ENCODE data around the gene SRSF7. TPM values are rescaled to one million over a fixed set of nuclear protein-coding genes. Genes with fewer than 3 reads are reported as not detected.

The SRSF7 gene
- total and polyA plus RNA-seq, 9 of the 15 experiments (the other 6 are each of a cell fraction or from before 2014, with no cell fraction given) = 219 to 726 (median 375) TPM

DNA sequence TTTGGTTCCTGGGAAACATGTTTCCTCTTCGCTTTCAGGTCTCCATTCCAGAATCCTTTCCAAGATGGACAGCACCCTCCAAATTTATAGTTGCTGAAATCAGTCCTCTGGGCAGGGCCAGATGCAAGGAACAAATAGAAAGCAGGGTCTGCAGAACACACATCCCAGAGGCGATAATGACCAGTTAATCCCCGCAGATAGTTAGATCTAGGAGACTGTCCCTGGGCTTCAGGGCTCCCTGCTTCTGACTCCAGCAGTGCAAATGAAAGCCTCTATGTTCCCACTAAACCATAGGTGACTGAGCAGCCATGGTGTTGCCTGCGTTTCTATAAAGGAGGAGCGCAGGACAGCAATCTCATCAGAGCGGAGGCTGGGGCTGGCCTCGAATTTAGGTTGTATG, 38.7 kb downstream of the SRSF7 start:
- ChIA-PET POLR2A (interaction anchor here (0.7 kb wide), 1 partner anchor 58 kb away, joined by 3 read pairs; no protein-coding TSS in a partner anchor), CTCF (ENCODE audit: low intra/inter-chr PET ratio) (no interaction called here)
- Histone ChIP-seq H3K79me2 (ENCODE audit: control insufficient read depth, insufficient read depth, low read length) (no peaks in the 10 kb centered on the region), H4K20me1 (replicated peaks; ENCODE audit: control insufficient read depth, insufficient read depth, low read length) (no peaks in the 10 kb centered on the region), H3K36me3 (ENCODE audit: control insufficient read depth, insufficient read depth, low read length) (no peaks in the 10 kb centered on the region; the same call in 2 of the 3 replicates), H3K27me3 (ENCODE audit: control insufficient read depth in 2 of 2, insufficient read depth in 2 of 2, low read length in 2 of 2) (no peaks in the 10 kb centered on the region), H3K9me1 (ENCODE audit: control insufficient read depth, insufficient read depth, low read length) (no peaks in the 10 kb centered on the region), H3K9ac (ENCODE audit: insufficient read depth in 1 of 2, low read depth in 2 of 2, low read length in 2 of 2) (no peak overlapping the region), H3K27ac (ENCODE audit: extremely low read depth, low read depth, low read length) (no peak overlapping the region), H2AFZ (ENCODE audit: low read depth, low read length) (no peak overlapping the region), H3K4me1 (replicated peaks in 1 of 2; ENCODE audit: control insufficient read depth in 2 of 2, insufficient read depth in 2 of 2, low read length in 2 of 2) (peaks cover 0 to 4% of the 10 kb centered on the region in 2 experiments; a peak in 2 of 5 replicates), H3K4me3 (no peak overlapping the region), H3K9me3 (replicated peaks; ENCODE audit: control insufficient read depth, insufficient read depth, low read depth, low read length) (no peaks in the 10 kb centered on the region), H3K4me2 (ENCODE audit: insufficient read depth, low read length) (no peak overlapping the region)
- BruUV-seq (replicated peaks) = no TSS peak
- ATAC-seq = no peak; the same call in 2 of the 3 replicates
- in situ Hi-C loops (cut with MboI) (loop anchor here (5.0 kb wide), 1 partner anchor 40 kb away; no protein-coding TSS in a partner anchor), intact Hi-C loops (cut with micrococcal nuclease) (no loop called here)
- no peak for TF ChIP-seq ZFP36 (IDR thresholded peaks at IDR 0.05; ENCODE audit: low read depth, low read length, partially characterized antibody)
- TF ChIP-seq ZFP30 (CRISPR knock-in tag; IDR thresholded peaks at IDR 0.05; ENCODE audit: borderline replicate concordance) = no peak
- TF ChIP-seq CEBPG (CRISPR knock-in tag; IDR thresholded peaks at IDR 0.05) = no peak
- no peak for TF ChIP-seq CEBPG (tag; conservative IDR thresholded peaks at IDR 0.05 in 1 of 2, IDR thresholded peaks at IDR 0.05 in 1 of 2)
- TF ChIP-seq HDAC2 (IDR thresholded peaks at IDR 0.05) = no peak
- no peak for TF ChIP-seq NRF1 (conservative IDR thresholded peaks at IDR 0.05 in 1 of 2, IDR thresholded peaks at IDR 0.05 in 1 of 2)
- no peak for TF ChIP-seq ZEB2 (IDR thresholded peaks at IDR 0.05)
- TF ChIP-seq XRCC4 (IDR thresholded peaks at IDR 0.05; ENCODE audit: extremely low read depth, insufficient read depth, insufficient read length) = no peak
- TF ChIP-seq, protein P1, sequence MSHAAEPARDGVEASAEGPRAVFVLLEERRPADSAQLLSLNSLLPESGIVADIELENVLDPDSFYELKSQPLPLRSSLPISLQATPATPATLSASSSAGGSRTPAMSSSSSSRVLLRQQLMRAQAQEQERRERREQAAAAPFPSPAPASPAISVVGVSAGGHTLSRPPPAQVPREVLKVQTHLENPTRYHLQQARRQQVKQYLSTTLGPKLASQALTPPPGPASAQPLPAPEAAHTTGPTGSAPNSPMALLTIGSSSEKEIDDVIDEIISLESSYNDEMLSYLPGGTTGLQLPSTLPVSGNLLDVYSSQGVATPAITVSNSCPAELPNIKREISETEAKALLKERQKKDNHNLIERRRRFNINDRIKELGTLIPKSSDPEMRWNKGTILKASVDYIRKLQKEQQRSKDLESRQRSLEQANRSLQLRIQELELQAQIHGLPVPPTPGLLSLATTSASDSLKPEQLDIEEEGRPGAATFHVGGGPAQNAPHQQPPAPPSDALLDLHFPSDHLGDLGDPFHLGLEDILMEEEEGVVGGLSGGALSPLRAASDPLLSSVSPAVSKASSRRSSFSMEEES (CRISPR knock-in tag; IDR thresholded peaks at IDR 0.05) = no peak
- no peak for TF ChIP-seq MECOM (CRISPR knock-in tag; IDR thresholded peaks at IDR 0.05)
- TF ChIP-seq MCM5 (IDR thresholded peaks at IDR 0.05; ENCODE audit: low read depth) = no peak
- no peak for TF ChIP-seq ZKSCAN3 (CRISPR knock-in tag; IDR thresholded peaks at IDR 0.05)
- TF ChIP-seq ADNP (tag; IDR thresholded peaks at IDR 0.05) = no peak
- TF ChIP-seq, protein P2, sequence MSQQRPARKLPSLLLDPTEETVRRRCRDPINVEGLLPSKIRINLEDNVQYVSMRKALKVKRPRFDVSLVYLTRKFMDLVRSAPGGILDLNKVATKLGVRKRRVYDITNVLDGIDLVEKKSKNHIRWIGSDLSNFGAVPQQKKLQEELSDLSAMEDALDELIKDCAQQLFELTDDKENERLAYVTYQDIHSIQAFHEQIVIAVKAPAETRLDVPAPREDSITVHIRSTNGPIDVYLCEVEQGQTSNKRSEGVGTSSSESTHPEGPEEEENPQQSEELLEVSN (IDR thresholded peaks at IDR 0.05; ENCODE audit: borderline replicate concordance in 1 of 2, extremely low read depth in 1 of 2, insufficient read depth in 1 of 2, insufficient read length in 1 of 2, low read depth in 1 of 2, low read length in 1 of 2, poor library complexity in 1 of 2, severe bottlenecking in 1 of 2) = no peak
- 75% methylated on average over 6 of the region's 7 CpGs for WGBS (ENCODE audit: insufficient coverage, low coverage, missing lambda C conversion rate)
- no peak for FAIRE-seq
- no peak for DNase-seq (ENCODE audit: extremely low read depth in 1 of 4, low spot score in 3 of 4)

All from K562 (cell line).